CD4-positive, alpha-beta T cell treated with Interferon alpha-2 for 1 hour (primary cell): ENCODE measurements around the gene KRT2.
"Not testable (repeated sequence)": the region's sequence is repeated elsewhere in the genome, so short reads cannot be mapped to it uniquely, and the experiment has no call there.

ENCODE experiments used
- DNase-seq, 2 donors: peaks; one replicate each; pipeline ENCODE4 v3.0.0-alpha.2; 2020 to 2022

The KRT2 gene

DNA sequence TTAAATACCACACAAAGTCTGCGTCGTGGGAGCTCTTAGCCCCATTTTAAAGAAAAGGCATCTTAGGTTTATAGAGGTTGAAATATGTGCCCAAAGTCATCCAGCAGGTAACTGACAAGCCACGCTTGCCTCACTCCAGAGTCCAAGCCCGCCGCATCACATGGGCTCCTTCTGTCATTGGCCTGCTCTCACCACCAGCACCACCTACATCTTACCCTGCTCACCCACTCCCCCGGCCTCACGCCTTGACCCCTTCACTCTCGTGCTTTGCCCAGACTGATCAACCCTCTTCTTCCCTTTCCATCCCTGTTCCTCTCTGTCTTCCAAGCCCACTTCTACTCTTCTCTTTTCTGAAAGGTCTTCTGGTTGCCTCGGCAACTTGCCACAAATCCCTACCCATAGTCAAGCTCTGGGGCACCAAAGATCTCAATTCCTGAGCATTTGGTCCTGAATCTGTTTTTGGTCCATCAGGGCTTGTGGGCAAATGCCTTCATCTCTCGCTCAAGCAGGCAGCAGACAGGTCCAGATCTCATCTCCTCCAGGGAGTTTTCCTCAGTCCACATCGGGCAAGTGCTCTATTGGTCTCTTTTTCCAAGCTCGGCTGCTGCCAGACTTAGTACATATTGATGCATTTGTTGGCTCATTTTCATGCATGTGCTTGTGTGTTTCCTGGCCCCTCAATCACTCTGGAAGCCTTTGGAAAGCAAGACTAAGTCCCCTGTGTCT, 31.7 kb upstream of the KRT2 start:
- DNase-seq: no peak

DNA sequence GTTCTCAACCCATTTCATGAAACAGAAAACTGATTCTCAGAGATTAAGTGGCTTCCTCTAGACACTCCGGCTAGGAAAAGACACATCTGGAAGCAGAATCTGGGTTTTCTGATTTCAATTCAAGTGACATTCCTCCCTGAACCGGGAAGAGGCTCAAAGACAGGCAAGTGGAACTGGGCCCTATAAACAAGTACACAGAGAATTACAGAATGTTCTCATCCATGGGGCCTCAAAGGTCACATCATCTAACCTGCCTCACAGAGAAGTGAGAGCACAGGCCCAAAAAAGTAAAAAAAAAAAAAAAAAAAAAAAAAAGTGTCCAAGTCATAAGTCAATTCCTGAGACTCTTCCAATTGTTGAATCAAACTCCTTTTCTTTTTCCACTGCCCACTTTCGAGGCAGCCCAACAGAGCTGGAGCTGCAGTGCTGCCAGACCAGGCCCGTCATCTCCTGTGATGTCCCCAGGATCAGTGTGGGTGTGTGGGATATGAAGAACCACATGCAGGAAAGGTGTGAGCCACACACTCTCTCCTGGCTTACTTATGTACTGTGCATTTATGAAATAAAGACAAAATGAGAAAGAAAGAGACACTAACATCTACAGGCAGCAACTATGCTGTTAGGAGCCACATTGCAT, 31.0 kb upstream of the KRT2 start:
- no peak for DNase-seq

DNA sequence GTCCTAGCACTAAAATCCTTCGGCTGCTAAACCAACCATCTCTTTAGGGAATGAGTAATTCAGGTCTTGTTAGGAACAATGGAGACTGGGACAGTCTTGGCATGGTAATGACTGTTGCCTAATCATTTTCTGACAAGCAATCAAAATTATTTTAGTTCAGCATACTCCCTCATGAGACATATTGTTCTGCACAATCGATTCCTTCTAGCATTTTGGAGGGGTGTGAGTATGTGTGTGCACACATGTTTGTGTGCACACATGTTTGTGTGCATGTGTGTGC, 30.3 kb upstream of the KRT2 start:
- no peak for DNase-seq

DNA sequence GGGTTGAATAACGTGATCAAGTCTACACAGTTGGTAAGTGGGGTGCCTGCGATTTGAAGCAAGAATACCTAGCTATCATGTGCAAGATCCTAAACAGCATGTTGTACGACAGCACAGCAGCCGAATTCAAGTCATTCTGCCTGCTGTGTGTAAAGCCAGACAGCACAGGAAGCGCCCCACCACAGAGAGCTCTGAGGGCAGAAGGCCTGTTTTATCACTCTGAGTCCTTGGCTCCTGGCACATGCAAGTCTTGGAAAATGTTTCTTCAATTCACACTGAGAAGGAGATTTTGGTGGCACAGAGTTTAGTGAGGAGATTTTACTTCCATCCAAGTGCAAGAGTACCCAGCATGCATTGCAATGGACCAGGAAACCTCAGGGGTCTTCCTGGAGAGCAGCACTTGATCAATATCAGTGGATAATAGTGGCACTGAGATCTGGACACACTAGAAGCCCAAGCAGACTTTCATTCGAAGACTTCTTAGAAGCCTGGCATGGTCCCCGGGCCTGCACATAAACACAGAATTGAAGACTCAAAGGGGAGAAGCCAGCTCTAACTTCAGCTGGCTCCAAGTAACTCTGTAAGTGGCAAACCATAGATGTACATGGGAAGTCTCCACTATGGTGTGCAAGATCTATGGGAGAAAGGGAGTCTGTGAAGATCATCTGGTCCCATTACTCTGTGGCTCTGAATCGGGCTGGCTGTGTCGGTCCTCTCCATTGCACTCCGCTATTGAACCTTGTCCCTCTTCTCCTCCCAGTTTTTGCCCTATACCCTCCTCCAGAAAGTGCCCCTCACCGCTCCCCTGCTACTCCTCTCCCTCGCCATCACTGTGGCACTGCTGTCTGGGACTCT, 29.7 kb upstream of the KRT2 start:
- peak; percentile 12 to 21 for DNase-seq

DNA sequence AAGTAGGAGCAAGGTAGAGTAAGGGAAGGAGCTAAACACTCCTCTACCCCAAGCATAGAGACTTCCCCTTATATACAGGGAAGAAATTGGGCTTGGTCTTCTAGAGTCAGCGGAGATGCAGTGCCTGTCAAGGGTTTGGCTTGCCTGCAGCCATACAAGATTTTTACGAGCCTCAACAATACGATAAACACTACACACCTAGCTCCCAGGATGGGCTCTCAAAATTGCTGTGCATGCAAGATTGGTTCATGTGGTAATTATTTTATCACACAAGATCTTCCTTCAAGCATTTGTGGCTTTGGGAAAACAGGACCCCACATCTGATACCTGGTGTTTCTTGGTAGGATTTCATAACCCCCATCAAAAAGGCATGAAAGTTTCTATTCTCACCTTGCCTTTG, 28.4 kb upstream of the KRT2 start, which contains the start of gene KRT1:
TSS of gene KRT1 (minus strand) at position 45 of the 400 bp plus-strand sequence. CDS start 59 bp downstream, outside the sequence.
- DNase-seq: no peak

DNA sequence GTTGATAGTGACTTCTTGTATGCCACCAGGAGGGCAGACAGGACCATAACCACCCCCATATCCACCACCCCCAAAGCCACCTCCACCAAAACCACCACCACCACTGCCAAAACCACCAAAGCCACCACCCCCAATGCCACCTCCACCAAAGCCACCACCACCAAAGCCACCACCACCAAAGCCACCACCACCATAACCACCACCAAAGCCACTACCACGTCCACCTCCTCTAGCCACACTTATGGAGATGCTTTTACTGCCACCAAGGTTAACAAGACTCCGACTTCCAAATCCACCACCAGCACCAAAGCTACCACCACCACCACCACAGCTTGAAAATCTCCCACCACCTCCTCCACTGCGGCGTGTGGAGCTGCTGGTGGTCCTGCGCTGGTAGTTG, 27.9 kb upstream of the KRT2 start:
- no peak for DNase-seq

DNA sequence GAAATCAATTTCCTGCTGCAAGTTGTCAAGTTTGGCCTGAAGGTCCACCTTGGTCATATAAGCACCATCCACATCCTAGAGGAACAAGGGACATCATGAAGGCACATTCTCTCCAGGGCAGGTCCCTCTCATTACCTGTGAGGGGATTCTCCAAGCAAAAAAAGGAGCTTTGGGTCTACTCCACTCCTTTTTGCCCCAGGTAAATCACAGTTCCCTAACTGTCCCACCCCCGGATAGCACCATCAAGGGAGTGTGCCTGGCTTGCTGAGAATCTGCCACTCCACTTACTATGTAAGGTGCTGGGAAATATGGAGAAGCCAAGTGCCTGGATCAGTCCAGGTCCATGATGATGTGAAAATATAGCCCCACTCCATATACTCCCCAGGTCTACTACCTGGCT, 25.7 kb upstream of the KRT2 start:
- no peak for DNase-seq

DNA sequence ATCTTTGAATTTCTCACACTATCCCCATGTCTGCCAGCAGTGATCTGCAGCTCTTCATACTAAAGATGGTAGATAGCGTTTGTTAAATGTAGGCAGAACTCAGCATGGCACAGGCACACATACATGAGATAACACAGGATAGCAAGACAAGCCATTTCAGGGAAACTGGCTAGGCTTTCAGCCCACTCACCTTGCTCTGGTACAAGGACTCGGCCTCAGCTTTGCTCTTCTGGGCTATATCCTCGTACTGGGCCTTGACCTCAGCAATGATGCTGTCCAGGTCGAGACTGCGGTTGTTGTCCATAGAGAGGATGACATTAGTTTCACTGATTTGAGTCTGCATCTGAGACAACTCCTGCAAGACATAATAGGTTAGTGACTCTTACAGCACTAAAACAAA, 25.1 kb upstream of the KRT2 start:
- DNase-seq: no peak

DNA sequence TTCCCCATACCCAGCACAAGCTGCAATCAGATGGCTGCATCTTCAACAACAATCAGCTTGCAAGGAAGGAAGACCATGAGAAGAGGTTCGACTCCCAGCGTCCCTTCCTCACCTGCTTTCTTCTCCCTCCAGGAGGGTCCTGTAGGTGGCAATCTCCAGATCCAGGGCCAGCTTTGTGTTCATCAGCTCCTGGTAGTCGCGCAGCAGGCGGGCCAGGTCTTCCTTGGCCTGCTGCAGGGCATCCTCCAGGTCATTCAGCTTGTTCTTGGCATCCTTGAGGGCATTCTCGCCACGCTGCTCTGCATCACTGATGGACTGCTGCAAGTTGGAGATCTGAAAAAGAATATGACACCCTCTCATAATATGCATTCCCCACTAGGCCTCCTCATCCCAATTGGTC, 24.2 kb upstream of the KRT2 start:
- no peak for DNase-seq

DNA sequence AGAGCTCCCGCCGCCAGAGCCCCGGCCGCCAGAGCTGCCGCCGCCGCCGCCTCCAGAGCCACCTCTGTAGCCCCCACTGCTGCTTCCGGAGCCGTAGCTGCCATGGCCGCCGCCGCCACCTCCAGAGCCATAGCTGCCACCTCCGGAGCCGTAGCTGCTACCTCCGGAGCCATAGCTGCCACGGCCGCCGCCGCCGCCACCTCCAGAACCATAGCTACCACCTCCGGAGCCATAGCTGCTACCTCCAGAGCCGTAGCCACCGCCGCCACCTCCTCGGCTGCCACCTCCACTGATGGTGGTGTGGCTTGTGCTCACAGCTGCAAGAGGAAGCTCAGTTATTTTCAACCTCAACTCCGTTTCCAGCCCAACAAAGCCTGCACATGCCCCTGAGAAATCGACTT, 23.3 kb upstream of the KRT2 start:
- peak in 1 of 2 donors; percentile 2 for DNase-seq

DNA sequence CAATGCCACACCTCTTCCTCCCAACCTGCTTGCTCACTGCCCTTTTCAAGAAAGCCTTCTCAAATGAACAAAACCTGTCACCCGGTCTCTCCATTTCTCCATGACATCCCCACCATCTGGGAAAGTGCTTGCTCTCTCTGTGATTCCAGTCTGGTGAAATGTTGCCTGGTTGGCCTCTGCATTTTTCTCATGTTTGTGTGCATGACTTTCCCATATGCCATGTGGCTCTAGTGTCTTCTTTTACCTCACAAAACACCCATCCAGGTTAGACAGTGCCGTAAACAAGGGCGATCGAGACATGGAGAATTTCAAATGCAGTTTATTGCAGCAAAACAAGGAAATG, 22.4 kb upstream of the KRT2 start:
- DNase-seq: no peak

DNA sequence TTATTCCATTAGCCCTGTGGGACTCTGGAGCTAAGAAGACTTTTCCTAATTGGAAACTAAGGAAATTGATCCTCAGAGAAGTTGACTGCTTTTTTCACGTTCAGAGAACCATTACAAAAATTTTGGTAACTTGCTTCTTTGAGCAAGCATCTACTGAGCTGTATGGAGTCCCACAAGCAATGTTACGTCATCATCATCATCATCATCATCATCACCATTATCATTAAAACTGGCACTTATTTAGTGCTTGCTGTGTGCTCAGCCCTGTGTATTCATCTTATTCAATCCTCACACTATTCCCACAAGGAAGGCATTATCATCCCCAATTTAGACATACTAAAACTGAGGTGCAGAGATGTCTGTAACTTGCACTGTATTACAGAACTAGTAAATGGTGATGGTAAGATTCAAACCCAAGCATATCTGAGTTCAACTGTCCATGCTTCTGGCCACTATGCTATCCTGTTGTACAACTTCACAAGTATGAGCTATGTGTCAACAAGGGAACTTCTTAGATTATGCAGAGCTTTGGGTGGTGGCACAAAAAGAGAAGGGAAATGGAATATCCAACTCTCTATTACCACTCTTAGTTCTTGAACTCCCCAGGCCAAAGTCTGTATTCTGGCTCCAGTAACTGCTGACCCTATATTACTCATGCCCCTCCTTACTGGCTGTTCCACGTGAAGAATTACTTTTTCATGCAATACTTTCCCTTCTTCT, 21.9 kb upstream of the KRT2 start:
- no peak for DNase-seq

DNA sequence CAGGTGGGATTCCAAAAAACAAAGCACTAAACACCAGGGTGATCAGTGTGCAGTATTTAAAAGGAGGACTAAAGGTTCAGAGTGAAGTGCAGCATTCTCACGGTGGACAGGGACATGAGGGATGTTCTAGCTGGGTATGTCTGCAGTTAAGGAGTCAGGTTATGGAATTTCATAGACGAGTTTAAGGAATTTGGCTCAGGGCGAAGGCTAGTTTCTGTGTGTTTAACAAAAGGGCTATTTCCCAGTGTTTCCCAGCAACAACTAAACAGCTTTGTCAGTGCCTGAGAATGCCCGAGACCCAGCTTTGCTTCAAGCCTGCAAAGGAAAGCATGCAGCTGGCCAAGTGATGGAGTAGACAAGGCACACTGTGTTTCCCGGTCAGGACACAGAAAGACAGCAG, 21.2 kb upstream of the KRT2 start:
- no peak for DNase-seq

DNA sequence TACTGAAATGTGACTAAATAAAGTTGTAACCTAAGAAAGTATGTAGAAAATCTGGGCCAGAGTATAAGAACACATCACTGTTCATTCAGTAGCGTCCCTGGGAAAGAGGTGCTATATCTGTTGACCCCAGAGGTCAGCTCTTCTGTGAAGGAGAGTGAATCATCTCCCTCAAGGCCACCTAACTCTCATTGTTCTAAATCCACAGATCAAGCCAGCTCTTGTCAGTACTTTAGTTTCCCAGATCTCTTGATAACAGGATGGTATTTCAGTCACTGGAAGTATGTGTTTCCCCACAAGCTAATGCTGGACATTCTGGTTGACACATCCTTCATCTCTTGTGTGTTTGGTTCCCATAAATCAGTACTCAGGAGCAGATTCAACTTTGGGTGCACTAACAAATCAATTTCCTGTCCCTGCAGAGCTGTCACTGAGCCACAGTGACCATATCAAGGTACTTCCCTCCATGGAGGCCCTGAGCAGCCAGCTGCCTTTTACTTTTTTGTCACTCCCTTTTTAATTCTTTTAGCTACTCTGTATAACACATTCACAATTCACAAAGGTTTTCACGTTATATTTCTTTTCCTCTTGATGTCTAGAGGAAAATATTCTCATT, 20.4 kb upstream of the KRT2 start:
- no peak for DNase-seq

DNA sequence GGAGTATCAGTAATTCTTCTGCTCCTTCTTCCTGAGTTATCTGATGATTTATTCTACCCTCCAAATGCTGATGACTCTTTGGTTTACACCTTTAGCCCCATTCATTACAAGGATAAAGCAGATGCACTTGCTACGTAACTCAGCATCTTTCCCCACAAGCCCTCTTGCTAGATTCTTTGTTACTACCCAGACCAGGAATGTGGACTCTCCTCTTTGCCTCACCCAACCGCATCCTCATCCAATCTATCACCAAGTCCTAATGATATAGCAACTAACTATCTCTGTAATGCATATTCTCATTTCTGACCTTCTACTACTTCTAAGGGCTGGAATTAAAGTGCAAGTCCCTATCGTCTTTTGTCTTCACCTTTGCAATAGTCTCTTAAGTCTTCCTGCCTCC, 18.9 kb upstream of the KRT2 start:
- DNase-seq: no peak

DNA sequence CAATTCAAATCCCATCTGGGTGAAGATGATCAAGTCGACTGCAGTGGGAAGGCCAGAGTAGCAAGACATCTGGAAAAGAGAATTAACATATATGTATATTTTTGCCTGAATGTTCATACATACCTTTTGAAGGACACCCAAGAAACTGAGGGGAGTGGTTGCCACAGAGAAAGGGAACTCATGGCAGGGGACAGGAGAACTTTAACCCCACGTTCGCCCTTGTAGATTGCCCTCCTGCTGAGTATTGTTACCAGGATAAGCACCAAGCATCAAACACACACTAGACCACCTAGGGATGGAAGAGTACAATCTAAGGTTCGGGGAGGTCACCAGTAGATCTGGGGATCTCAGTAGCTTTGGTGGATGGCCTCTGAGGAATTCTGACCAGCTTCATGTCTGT, 18.5 kb upstream of the KRT2 start:
- no peak for DNase-seq

DNA sequence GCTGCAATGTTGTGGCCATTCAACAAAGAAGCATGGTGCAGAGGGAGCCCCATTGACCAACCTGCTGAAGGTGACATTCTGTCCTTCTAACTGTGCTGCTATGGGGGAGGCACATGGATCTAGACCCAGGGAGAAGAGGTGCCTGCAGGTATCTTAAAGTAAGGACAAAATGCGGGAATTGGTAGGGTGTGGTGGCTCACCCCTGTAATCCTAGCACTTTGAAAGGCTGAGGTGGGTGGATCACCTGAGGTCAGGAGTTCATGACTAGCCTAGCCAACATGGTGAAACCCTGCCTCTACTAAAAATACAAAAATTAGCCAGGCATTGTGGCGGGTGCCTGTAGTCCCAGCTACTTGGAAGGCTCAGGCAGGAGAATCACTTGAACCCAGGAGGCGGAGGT, 17.9 kb upstream of the KRT2 start:
- not testable (repeated sequence) for DNase-seq

DNA sequence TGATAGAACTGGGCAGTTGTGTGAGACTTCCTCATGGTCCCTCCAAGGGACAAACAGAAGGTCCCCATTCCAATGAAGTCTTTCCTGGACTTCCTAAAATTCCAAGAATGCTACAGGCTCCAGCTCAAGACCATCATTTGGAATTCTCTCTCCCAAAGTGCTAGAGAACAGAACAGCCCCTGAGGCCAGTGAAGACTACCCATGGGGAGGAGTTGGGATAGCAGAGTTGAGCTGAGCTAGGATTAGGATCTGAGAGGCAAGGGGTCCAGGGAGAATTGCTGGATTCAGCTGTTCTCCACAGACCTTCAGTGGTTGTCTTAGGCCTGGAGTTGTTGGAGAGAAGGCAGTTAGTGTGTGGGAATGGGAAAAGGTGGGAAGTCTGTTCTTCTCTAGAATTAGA, 17.4 kb upstream of the KRT2 start:
- DNase-seq: no peak

DNA sequence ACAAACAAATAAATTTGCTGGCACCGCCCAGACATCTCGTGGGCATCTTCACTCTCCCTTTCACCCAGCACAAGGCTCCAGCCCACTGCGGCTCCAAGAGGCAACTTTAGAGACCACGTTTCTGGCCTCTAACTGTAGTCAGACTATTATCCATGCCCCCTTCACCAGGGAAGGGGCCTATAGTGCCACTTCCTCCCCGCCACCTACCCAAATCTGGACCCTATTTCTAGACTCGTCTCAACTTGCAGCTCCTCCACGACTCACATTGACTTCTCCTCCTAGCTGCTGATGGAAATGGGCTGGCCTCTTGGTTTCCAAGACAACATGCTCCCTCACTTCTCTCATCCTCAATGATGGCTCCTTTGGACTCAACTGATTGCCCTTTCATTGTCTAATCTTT, 15.9 kb upstream of the KRT2 start:
- no peak for DNase-seq

DNA sequence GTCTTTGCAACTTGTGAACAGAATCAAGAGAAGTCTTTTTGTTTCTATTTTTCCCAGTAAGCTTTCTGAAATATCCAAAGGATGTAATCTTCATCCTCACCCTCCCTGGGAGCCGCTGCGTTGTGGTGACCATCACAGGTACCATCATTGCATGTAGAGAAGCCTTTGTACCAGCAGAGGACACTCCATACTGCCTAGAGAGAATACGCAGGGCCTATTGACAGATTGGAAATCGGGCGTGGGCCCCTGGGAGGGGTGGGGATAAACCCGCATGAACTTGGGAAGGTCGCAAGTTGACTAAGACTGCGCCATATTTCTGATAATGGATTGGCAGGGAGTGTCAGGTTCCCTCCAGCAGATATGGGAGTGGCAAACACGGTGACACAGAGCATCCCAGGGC, 15.5 kb upstream of the KRT2 start:
- no peak for DNase-seq

DNA sequence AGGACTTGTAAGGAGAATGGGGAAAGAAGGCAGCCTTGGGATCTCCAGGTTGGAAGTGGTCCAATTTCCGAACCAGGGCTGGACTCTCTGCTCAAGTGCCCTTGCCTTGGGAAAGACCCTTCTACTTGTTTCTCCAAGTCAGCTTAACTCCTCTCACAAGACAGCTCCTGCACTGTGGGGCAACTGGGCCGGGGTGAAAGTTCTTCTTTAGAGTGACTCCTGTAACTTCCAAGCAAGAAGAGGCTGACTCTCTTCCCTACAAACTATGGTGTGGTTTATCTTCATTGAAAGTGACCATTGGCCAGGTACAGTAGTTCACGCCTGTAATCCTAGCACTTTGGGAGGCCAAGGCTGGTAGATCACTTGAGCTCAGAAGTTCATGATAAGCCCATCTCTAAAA, 14.5 kb upstream of the KRT2 start:
- no peak for DNase-seq

DNA sequence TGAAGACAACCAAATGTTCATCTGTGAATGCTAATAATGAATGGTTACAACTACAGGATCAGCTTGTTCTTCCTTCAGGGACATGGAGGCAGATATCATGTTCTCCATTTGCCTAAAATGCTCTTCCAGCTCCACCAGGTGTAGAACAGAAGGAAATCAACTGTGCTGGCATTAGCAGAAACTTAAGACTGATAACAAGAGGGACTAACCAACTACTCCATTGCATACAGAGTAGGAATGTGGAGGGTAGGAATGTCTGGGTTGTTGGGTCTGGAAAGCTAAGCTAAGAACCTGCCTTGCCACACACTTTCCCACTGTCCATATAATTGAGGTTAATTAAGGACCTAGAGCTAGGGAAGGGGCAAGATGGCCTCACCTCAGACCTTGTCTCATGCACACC, 11.4 kb upstream of the KRT2 start:
- DNase-seq: no peak

DNA sequence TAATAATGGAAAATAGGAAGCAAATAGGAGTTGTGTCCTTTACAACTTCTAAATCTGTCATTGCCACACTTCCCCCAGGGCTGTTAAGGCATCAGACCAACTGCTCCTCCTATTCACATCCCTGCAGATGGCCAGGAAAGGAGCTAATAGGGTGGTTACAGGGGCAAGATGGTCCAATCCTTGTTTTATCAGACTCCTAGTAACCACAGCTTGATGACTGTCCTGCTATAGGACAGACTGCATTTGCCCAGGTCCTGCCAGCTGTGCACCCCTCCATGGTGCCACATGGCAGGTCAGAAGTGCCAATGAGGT, 10.9 kb upstream of the KRT2 start:
- no peak for DNase-seq
